BLaER1 treated with 17β-estradiol and CSF1 and Interleukin-3, amounts not matched to agents 10 nM and 100 nM (cell line): Measurements from ENCODE around the gene AJM1.
A peak's percentile ranks its signal among the peaks of the same experiment; 100 is the strongest.

Experiments used
- H3K27ac ChIP-seq, 11 experiments: shearing (Covaris generic); formaldehyde crosslinking; 2 replicates each; pipeline ENCODE4 v1.8.1; 2022
- H3K27me3 ChIP-seq, 11 experiments: shearing (Covaris generic); formaldehyde crosslinking; 2 replicates each; pipeline ENCODE4 v1.8.1; 2022
- H3K36me3 ChIP-seq, 11 experiments: shearing (Covaris generic); formaldehyde crosslinking; 2 replicates each; pipeline ENCODE4 v1.8.1; 2022
- H3K4me1 ChIP-seq, 10 experiments: shearing (Covaris generic); formaldehyde crosslinking; 2 replicates each; pipeline ENCODE4 v1.8.1; 2022
- H3K4me2 ChIP-seq, 11 experiments: shearing (Covaris generic); formaldehyde crosslinking; 2 replicates each; pipeline ENCODE4 v1.8.1; 2022
- H3K4me3 ChIP-seq, 10 experiments: shearing (Covaris generic); formaldehyde crosslinking; 2 replicates each; pipeline ENCODE4 v1.8.1; 2022
- H3K9ac ChIP-seq, 11 experiments: shearing (Covaris generic); formaldehyde crosslinking; 2 replicates each; pipeline ENCODE4 v1.8.1; 2022
- H3K9me3 ChIP-seq, 11 experiments: shearing (Covaris generic); formaldehyde crosslinking; replicated peaks in 1 of 11; 2 replicates each; pipeline ENCODE4 v1.8.1; 2022
- H4K20me1 ChIP-seq, 11 experiments: shearing (Covaris generic); formaldehyde crosslinking; 2 replicates each; pipeline ENCODE4 v1.8.1; 2022
- Cebpa-rat ChIP-seq, 11 experiments: shearing (Covaris generic); IDR thresholded peaks; 2 replicates each; pipeline ENCODE4 v1.8.1; 2022

The AJM1 gene

DNA sequence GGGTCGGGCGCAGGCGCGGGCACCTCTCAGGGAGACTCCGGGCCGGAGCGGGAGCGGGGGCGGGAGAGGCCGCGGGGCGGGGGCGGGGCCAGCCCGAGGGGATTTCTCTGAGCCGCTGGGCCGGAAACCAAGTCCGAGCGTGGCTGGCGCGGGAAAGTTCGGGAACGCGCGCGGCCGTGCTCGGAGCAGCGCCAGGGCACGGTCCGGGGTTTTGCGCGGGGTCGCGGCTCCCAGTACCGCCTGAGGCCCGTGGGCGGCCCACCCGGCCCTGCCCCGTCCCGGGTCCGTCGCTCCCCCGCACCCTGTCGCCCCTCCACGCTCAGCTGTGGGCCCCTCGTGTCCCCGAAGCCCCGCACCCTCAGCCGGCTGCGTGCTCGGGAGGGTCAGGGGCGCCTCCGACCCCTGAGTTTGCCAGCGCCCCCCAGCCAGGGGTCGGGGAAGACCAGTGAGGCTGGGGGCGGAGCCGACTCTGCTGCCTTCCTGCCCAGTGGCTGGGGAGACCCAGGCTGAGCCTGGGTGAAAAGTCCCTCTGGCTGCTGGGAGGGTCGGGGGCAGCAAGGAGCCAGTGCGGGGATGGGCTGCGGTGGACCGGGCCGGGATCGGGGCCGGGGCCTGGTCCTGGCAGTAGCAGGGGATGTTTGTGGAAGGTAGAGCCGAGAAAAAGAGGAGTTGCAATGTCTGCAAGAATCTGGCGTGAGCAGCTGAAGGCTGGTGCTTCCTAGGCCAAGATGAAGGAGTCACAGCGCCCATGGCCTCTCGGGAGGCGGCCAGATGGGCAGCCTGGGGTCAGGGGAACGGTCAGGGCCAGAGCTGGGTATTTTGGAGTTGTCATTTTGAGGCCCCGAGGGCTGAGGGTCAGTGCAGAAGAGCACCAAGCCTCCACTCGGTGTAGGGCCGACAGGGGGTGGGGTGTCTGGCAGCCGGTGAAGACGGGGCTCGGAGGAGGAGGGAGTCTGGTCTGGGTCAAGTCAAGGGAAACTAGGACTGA is 44.6 kb downstream of the AJM1 start:
- H3K9ac ChIP-seq: peak overlapping the region; percentile 86 to 98 (median 92)
- H3K4me2 ChIP-seq: peak overlapping the region; percentile 83 to 100 (median 97)
- no peak for TF ChIP-seq Cebpa-rat (IDR thresholded peaks at IDR 0.05)

GRCh38 chr9:136888454-136888853 is 46.2 kb downstream of the AJM1 start:
- peaks cover 23 to 48% (median 35%) of the 10 kb centered on the region in 10 experiments for H3K4me1 ChIP-seq
- no peak overlapping the region; a peak in 1 of 22 replicates for H3K27ac ChIP-seq
- H3K9ac ChIP-seq: peak overlapping the region in 7 of 11 experiments; percentile 1 to 95 (median 41); a peak in 8 of 22 replicates
- no peak for TF ChIP-seq Cebpa-rat (IDR thresholded peaks at IDR 0.05)
- peaks cover 35 to 68% (median 67%) of the 10 kb centered on the region in 11 experiments; a peak in 21 of 22 replicates for H4K20me1 ChIP-seq
- H3K36me3 ChIP-seq: peaks cover 19 to 43% (median 37%) of the 10 kb centered on the region in 11 experiments
- no peaks in the 10 kb centered on the region for H3K9me3 ChIP-seq
- peak overlapping the region in 1 of 10 experiments; percentile 98; a peak in 1 of 20 replicates for H3K4me3 ChIP-seq
- no peaks in the 10 kb centered on the region for H3K27me3 ChIP-seq
- peak overlapping the region in 9 of 11 experiments; percentile 83 to 100 (median 97); a peak in 11 of 22 replicates for H3K4me2 ChIP-seq

More for the DNA sequence above, 44.6 kb downstream of the AJM1 start:
- Histone ChIP-seq H3K4me3 (peak overlapping the region; percentile 77 to 99 (median 96)), H3K4me1 (peaks cover 38 to 51% (median 47%) of the 10 kb centered on the region in 10 experiments), H3K27me3 (no peaks in the 10 kb centered on the region), H3K36me3 (peaks cover 12 to 29% (median 26%) of the 10 kb centered on the region in 11 experiments; a peak in 21 of 22 replicates), H3K9me3 (no peaks in the 10 kb centered on the region), H3K27ac (peak overlapping the region; percentile 71 to 92 (median 90)), H4K20me1 (peaks cover 25 to 53% (median 51%) of the 10 kb centered on the region in 11 experiments; a peak in 20 of 22 replicates)

- Histone ChIP-seq H3K4me3 (no peak overlapping the region), H3K36me3 (peaks cover 29 to 57% (median 48%) of the 10 kb centered on the region in 11 experiments), H3K4me1 (peaks cover 22 to 45% (median 34%) of the 10 kb centered on the region in 10 experiments), H3K9me3 (no peaks in the 10 kb centered on the region), H3K27ac (no peak overlapping the region), H3K27me3 (no peaks in the 10 kb centered on the region), H3K9ac (no peak overlapping the region), H4K20me1 (peaks cover 49 to 82% (median 81%) of the 10 kb centered on the region in 11 experiments; a peak in 21 of 22 replicates), H3K4me2 (no peak overlapping the region)
- TF ChIP-seq Cebpa-rat (IDR thresholded peaks at IDR 0.05): no peak
These were observed 47.6 kb downstream of the AJM1 start for GRCh38 chr9:136889858-136890257.

- H3K4me2 ChIP-seq: no peak overlapping the region
- no peaks in the 10 kb centered on the region for H3K27me3 ChIP-seq
- peak overlapping the region in 2 of 11 experiments; percentile 17 to 26; a peak in 3 of 22 replicates for H3K9ac ChIP-seq
- H3K4me3 ChIP-seq: no peak overlapping the region
- H3K9me3 ChIP-seq: no peaks in the 10 kb centered on the region
- peaks cover 34 to 65% (median 55%) of the 10 kb centered on the region in 11 experiments for H3K36me3 ChIP-seq
- no peak overlapping the region for H3K27ac ChIP-seq
- no peak for TF ChIP-seq Cebpa-rat (IDR thresholded peaks at IDR 0.05)
- peaks cover 56 to 90% (median 89%) of the 10 kb centered on the region in 11 experiments; a peak in 21 of 22 replicates for H4K20me1 ChIP-seq
- H3K4me1 ChIP-seq: peaks cover 18 to 37% (median 26%) of the 10 kb centered on the region in 10 experiments
These were observed 48.4 kb downstream of the AJM1 start for GRCh38 chr9:136890661-136891060.
